ENCODE measurements around the gene GPR22.
A peak's percentile ranks its signal among the peaks of the same experiment; 100 is the strongest.

Gene GPR22

DNA sequence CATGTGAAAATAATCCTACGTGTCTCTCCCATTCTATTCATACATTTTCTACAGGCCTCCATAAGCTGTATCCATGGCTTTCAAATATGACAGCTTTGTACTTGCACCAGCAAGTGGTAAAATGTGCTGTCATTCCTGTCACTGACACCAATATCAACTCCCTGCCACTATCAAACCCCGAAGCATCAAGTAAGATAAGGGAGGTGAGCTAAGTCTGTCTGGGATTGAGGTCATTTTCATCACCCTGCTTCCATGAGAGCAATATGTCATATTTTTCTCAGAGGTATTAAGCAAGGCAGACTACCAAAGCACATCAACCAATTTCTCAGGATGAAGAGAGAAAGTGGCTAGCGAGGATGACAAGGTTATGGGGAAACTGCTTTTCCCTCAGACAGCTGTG, 11.1 kb downstream of the GPR22 start:
- DNase-seq = no peak

DNA sequence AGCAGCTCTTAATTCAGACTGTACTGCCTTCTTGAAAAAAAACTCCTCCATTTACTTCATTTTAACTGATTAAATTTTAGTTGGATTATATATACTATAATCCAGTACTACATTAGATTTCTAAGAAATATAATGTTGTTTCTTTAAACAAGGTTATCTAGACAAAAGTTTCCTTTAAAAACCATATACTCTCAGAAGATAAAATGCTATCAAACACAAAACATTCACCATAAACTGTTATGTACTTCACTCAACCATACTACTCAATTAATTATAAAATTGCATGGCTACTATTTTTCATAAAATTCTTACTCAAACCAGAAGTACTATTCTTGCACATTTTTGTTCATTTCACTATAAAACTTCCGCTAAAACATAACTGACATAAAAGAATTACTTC, 12.7 kb downstream of the GPR22 start:
- DNase-seq = no peak

DNA sequence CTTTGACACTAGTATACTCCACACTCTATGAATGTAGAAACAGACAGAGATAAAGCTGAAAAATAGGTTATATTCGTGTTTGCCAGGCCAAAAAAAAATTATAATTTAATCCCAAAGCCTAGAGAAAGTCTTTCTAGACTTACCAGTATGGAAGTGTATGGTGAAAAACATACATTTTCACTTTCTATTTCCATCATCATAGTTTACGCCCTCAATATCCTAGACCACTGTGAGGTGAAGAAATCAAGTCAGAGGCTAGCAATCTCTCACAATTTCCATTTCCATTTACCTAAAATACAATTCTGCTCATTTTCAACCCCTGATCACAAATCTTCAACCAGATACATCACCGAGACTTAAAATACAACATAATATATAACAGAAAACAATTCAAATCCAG, 16.2 kb downstream of the GPR22 start:
- no peak for DNase-seq

DNA sequence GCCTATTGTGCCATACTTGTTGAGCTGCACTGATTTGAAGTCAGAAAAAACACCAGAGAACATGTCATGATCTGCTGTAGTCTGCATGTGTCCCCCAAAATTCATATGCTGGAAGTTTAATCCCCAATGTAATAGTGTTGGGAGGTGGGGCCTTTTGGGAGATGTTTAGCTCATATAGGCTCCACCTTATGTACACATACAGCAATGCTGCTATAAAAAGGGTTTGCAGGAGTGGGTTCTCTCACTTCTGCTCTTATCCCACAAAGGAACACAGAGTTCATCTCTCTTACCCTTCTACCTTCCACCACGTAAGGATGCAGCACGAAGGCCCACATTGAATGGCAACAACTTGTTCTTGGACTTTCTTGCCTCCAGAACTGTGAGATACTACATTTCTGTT, 23.0 kb downstream of the GPR22 start:
- no peak for DNase-seq

DNA sequence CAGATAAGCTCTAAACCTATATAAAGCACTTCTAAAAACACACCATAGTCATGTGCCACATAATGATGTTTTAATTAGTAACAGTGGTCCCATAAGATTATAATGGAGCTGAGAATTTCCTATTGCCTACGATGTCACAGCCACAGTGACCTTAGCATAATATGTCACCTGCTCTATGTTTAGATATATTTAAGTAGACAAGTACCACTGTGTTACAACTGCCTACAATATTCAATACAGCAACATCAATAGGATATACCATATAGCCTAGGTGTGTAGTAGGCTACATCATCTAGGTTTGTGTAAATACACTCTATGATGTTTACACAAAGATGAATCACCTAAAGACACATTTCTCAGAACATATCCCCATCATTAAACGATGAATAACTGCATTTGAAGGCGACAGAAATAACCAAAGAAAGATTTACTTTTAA, 24.5 kb downstream of the GPR22 start:
- no peak for DNase-seq

DNA sequence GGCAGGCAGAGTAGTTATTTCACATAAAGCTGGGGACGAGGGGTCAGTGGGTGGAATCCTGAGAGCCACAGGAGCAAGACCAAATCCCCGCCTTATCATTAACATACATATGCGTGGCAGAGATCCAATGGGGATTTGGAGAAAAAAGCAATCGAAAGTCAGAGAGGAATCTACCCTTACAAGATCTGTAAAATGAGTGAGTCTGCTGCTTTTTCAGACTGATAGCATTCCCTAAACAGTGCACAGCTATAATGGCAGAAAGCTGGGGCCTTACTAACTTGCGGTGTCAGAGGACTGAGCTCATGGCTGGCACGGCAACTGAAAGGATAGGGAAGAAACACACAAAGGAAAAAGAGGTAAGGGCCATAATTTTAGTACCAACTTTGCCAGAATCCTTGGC, 25.0 kb downstream of the GPR22 start:
- DNase-seq = no peak

DNA sequence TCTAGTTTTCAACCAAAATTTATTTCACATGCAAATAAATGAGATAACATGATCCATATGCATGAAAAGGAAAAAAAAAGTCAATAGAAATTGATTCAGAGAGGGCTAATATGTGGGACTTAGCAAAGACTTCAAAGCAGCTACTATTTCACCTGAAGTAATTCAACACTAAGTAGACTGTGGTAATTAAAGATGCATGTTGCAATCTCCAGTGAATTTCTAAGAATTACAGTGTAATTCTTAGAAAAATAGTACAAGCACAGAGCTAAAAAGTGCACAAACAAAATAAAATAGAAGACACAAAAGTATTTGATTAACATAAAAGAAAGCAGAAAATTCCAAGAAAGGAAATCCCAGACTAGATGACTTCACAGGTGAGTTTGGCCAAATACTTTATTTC, 25.7 kb downstream of the GPR22 start:
- DNase-seq = no peak

DNA sequence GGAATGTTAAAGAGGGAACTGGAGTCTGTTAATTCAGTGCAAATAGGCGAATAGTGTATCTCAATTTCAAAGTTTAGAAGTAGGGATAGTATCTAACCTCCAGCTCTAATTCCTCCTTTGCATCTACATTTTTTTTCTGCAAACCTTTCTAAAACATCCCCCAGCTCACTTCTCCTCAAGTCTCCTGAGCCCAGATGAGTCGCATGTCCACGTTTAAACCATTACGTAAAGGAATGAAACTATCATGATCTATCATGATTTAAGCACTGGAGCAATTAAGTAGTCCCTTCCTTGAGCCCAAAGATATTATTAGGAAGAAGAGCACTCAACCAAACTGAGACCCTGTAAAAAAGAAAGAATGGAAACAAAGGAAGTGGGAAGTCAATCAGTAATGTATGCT, 29.9 kb downstream of the GPR22 start:
- no peak for DNase-seq

DNA sequence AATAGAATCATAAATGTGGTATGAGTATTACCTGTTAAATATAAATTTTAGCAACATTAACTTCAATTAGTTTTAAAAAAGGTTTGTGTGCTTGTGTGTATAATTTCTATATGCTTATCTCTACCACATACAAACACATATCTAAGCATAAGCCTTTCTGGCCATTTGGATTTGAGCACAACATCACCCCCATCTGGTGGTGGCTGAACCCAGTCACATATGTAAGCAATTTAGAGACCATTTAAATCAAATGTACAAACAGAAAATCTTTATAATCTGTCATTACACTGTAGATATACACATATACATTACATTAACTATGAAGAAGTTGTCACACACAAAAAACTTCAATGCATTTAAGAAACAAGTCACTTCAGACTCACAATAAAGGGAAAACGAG, 31.7 kb downstream of the GPR22 start:
- no peak for DNase-seq

DNA sequence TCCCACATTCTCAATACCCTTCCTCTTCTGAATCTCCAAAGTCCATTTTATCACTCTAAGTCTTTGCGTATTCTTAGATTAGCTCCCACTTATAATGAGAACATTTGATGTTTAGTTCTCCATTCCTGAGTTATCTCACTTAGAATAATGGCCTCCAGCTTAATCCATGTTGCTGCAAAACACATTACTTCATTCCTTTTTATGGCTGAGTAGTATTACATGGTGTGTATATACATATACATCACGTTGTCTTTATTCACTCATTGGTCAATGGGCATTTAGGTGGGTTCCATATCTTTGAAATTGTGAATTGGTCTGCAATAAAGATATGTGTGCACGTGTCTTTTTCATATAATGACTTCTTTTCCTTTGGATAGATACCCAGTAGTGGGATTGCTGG, 32.3 kb downstream of the GPR22 start:
- no peak for DNase-seq

DNA sequence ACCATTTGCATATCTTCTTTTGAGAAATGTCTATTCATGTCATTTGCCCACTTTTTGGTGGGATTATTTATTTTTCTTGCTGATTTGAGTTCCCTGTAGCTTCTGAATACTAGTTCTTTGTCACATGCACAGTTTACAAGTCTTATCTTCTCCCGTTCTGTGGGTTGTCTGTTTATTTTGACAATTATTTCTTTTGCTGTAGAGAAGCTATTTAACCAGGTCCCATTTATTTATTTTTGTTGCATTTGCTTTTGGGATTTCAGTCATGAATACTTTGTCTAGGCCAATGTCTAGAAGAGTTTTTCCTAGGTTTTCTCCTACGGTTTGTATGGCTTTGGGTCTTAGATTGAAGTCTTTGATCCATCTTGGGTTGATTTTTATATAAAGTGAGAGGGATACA, 32.9 kb downstream of the GPR22 start:
- DNase-seq = no peak

DNA sequence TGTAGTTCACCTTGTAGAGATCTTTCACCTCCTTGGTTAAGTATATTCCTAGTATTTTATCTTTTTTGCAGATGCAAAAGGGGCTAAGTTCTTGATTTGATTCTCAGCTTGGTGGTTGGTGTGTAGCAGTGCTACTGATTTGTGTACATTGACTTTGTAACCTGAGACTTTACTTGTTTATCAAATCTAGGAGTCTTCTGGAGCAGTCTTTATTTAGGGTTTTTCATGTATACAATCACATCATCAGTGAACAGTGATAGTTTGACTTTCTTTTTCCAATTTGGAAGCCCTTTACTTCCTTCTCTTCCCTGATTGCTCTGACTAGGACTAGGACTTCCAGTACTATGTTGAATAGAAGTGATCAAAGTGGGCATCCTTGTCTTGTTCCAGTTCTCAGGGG, 33.8 kb downstream of the GPR22 start:
- no peak for DNase-seq

DNA sequence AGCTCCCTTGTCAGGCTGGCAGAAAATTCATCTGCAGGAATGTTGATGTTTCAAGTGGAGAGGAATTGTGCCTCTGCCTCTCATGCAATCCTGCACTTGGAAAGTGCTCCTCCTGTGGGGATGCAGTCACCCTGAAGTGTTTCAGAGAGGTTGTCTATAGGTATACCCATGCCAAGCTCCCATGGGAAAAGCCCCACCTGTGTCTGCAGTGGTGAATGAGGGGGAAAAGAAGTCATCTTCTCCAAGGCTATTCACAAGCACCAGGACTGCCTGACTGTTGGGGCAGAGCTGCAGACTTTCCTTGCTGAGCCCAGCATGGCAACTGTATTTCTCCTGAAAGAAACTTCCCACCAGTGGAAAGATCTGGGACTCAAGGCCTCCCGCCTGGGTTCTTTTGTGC, 35.5 kb downstream of the GPR22 start:
- no peak for DNase-seq

DNA sequence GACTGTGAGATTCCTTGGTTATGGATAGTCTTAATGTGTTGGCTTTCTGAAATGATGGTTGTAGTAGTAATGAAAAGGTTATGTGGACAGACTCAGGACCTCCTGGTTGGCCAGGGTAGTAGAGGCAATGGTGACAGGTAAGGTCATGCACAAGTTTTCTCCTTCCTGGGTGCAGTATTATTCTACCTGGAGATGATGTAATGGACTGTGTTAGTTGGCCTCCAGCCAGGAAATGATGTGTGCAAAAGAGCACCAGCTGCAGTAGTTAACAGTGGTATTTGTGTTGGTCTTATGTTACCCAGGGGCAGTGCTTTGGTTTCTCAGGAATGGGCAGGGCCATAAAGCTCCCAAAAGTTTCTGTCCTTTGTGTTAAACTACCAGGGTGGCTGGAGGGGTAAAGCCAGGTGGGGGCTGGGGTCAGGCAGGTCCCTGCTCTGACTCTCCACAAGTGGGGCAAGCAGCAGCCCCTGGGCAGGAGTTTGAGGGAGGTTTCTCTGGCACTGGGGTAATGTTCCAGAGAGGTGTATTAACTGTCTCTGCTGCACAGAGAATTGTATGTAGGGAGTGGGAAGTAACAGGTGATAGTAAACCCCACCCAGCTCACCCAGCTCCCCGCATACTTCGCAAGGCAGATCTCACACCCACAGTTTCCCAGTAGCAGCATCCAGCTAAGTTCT, 36.3 kb downstream of the GPR22 start:
- peak; percentile 85 for DNase-seq

DNA sequence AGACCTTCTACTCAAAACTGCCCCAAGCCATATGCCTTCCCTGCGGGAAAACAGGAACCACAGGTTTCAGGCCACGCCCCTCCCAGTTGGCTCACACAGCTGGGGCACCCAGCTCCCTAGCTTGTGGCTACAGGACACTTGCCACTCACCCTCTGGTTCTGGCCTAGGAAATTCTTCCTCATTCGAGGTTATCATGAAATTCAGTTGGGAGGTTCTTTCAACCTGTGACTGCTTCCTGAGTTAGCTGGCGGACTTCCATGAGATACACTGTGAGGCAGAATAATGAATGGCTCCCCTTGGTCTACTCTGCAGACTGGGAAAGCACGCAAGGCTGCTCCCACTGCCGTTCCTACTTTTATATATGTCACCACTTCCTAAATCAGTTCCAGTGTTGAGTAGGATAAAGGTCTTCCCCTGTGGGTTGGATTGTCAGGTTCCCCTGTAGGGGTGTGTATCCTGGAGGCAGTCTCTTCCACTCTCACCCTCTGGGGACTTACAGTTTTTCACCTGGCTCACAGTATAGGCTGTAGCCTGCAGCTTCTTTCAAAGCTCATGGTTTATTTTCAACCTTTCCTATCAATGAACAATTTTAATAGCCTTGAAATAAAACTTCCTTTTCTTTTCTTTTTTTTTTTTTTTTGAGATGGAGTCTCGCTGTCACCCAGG, 37.0 kb downstream of the GPR22 start:
- DNase-seq = peak; percentile 32
